Immature natural killer cell (primary cell): ENCODE measurements around the gene SKIC8. TPM values are rescaled to one million over a fixed set of nuclear protein-coding genes. Genes with fewer than 3 reads are reported as not detected.
"Not testable (repeated sequence)": the region's sequence is repeated elsewhere in the genome, so short reads cannot be mapped to it uniquely, and the experiment has no call there.

Experiments used
- DNase-seq, 3 donors: peaks; one replicate each; pipeline ENCODE4 v3.0.0; 2022; ENCODE audit warnings: mixed read lengths in 1 of 3
- H3K27ac Mint-ChIP-seq, 6 donors: one replicate each; pipeline ENCODE4 v1.8.0; 2020; ENCODE audit warnings: mixed read lengths in 6 of 6, mild to moderate bottlenecking in 5 of 6, inconsistent platforms in 4 of 6, moderate library complexity in 3 of 6
- H3K27me3 Mint-ChIP-seq, 3 donors: one replicate each; pipeline ENCODE4 v1.8.0; 2020 to 2021; ENCODE audit warnings: low read depth in 3 of 3, mild to moderate bottlenecking in 3 of 3, mixed read lengths in 3 of 3, moderate library complexity in 3 of 3, inconsistent platforms in 1 of 3
- H3K36me3 Mint-ChIP-seq, 3 donors: one replicate each; pipeline ENCODE4 v1.8.0; 2020; ENCODE audit warnings: mixed read lengths in 3 of 3, inconsistent platforms in 2 of 3, mild to moderate bottlenecking in 2 of 3
- H3K4me1 Mint-ChIP-seq, 2 donors: one replicate each; pipeline ENCODE4 v1.8.0; 2020; ENCODE audit warnings: inconsistent platforms in 2 of 2, mild to moderate bottlenecking in 2 of 2, mixed read lengths in 2 of 2, moderate library complexity in 1 of 2
- H3K4me3 Mint-ChIP-seq, 5 donors: one replicate each; pipeline ENCODE4 v1.8.0; 2020; ENCODE audit warnings: mild to moderate bottlenecking in 5 of 5, mixed read lengths in 5 of 5, inconsistent platforms in 3 of 5, moderate library complexity in 3 of 5
- H3K9me3 Mint-ChIP-seq, 6 donors: one replicate each; pipeline ENCODE4 v1.8.0; 2020; ENCODE audit warnings: mild to moderate bottlenecking in 6 of 6, mixed read lengths in 6 of 6, inconsistent platforms in 4 of 6, moderate library complexity in 3 of 6
- polyA plus RNA-seq, 3 donors: library from polyadenylated mRNA; unstranded; fragments of 300-500 nt; fragmentation: Illumina TruSeq; gene quantifications; one replicate each; pipeline ENCODE4 v1.2.3, GENCODE V29; 2021

Gene SKIC8
- polyA plus RNA-seq, 3 donors from 2014 or later, result 73.4 to 147 (median 105) TPM

GRCh38 chr15:78247911-78248310 lies 51.5 kb downstream of the SKIC8 start:
- Mint-ChIP-seq H3K27ac (no peak overlapping the region), H3K36me3 (no peaks in the 10 kb centered on the region), H3K4me3 (no peak overlapping the region), H3K4me1 (no peaks in the 10 kb centered on the region), H3K9me3 (no peaks in the 10 kb centered on the region), H3K27me3 (peaks cover 0 to 3% (median 2%) of the 10 kb centered on the region in 3 donors)
- DNase-seq, result no peak

GRCh38 chr15:78245976-78246620 lies 53.3 kb downstream of the SKIC8 start:
- not testable (repeated sequence) for DNase-seq, H3K4me1 Mint-ChIP-seq, H3K36me3 Mint-ChIP-seq, H3K9me3 Mint-ChIP-seq, H3K4me3 Mint-ChIP-seq, H3K27me3 Mint-ChIP-seq, H3K27ac Mint-ChIP-seq

- not testable (repeated sequence) for H3K4me3 Mint-ChIP-seq, DNase-seq, H3K9me3 Mint-ChIP-seq, H3K4me1 Mint-ChIP-seq, H3K36me3 Mint-ChIP-seq, H3K27me3 Mint-ChIP-seq, H3K27ac Mint-ChIP-seq
Observed at GRCh38 chr15:78245392-78245791, 54.0 kb downstream of the SKIC8 start.

DNA sequence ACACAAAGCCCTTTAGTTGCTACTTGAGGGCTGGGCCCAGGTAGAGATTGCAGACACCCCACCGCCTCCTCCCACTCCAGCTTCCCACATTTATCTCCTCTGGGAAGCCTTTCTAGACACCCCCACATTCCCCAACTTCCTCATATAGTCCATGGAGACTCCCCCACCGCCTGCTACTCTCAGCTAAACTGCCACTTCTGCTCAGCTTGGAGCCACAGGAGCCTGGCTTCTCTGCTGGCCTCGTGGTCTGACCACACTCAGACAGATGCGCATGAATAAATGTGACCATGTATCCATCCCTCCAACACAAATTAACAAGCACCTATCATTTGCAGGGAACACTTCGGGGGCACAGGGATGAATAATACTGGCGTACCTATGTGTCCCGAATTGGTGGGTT lies 54.5 kb downstream of the SKIC8 start:
- no peaks in the 10 kb centered on the region for H3K9me3 Mint-ChIP-seq
- H3K4me3 Mint-ChIP-seq, result no peak overlapping the region
- H3K36me3 Mint-ChIP-seq, result no peaks in the 10 kb centered on the region
- no peaks in the 10 kb centered on the region for H3K4me1 Mint-ChIP-seq
- DNase-seq, result no peak
- H3K27me3 Mint-ChIP-seq, result peaks cover 0 to 3% (median 0%) of the 10 kb centered on the region in 3 donors
- H3K27ac Mint-ChIP-seq, result no peak overlapping the region

DNA sequence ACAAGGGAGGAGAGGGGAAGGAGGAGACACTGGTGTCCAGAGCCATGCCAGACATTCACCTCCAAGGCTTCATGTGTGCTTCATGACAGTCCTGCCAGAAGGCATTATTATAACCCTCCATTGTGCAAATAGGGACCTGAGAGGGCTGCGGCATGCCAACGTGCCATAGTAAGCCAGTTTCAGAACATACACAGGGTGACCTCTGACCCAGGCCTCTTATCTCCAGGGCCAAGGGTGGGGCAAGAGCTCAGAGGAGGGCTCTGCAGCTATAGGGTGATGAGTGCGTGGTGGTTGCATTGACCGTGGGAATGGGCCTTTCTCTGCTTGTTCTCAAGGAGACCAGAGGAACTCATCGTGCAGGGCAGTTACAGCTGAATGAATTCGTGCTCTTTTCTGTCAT lies 55.3 kb downstream of the SKIC8 start:
- Mint-ChIP-seq H3K4me1 (no peaks in the 10 kb centered on the region), H3K9me3 (no peaks in the 10 kb centered on the region), H3K27ac (no peak overlapping the region), H3K27me3 (peaks cover 0 to 3% (median 1%) of the 10 kb centered on the region in 3 donors), H3K36me3 (no peaks in the 10 kb centered on the region), H3K4me3 (no peak overlapping the region)
- DNase-seq, result no peak

- no peaks in the 10 kb centered on the region for H3K36me3 Mint-ChIP-seq
- DNase-seq, result no peak
- peaks cover 0 to 3% (median 1%) of the 10 kb centered on the region in 3 donors for H3K27me3 Mint-ChIP-seq
- H3K9me3 Mint-ChIP-seq, result no peaks in the 10 kb centered on the region
- H3K4me3 Mint-ChIP-seq, result no peak overlapping the region
- H3K27ac Mint-ChIP-seq, result no peak overlapping the region
- no peaks in the 10 kb centered on the region for H3K4me1 Mint-ChIP-seq
Observed at GRCh38 chr15:78243491-78243941, 55.9 kb downstream of the SKIC8 start.

DNA sequence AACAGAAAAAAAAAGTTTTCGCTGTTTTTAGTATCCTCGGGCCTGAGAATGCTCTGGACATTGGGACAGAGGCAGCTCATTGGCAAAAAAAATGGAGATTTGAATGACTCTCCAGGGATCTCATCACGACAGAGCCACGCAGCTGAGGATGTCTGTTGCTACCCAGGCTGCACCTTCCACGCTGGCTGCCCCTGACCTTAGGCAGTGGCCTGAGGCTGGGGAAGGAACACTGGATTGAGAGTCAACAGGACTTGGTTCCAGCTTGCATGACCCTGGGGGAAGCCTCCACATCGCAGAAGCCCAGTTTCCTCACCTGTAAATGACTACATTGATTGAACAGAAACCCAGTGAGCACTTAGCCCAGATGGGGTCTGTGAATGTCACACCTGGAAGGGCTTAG lies 56.4 kb downstream of the SKIC8 start:
- H3K4me3 Mint-ChIP-seq, result no peak overlapping the region
- H3K4me1 Mint-ChIP-seq, result no peaks in the 10 kb centered on the region
- DNase-seq, result no peak
- no peaks in the 10 kb centered on the region for H3K9me3 Mint-ChIP-seq
- no peak overlapping the region for H3K27ac Mint-ChIP-seq
- H3K36me3 Mint-ChIP-seq, result no peaks in the 10 kb centered on the region
- H3K27me3 Mint-ChIP-seq, result peaks cover 0 to 3% (median 1%) of the 10 kb centered on the region in 3 donors

DNA sequence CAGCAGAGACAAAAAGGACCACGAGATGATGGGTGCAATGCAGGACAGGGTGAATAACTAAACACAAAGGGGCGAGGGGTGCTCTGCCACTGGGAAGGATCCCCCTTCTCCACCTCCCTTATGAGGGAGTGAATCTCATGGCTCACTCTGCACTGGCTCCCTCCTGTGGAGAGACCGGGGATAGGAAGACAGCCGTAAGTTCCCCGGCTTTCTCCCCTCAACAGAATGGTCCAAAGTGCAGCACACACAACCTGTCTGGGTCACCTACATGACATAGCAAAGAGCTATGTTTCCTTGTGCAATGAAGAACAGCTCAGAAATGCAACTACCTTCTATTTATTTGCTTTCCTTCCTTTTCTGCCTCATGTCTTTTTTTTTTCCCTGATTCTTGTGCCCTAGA lies 57.3 kb downstream of the SKIC8 start:
- H3K27me3 Mint-ChIP-seq, result peaks cover 0 to 3% (median 1%) of the 10 kb centered on the region in 3 donors
- DNase-seq, result no peak
- H3K4me1 Mint-ChIP-seq, result no peaks in the 10 kb centered on the region
- no peaks in the 10 kb centered on the region for H3K36me3 Mint-ChIP-seq
- H3K27ac Mint-ChIP-seq, result no peak overlapping the region
- H3K4me3 Mint-ChIP-seq, result no peak overlapping the region
- H3K9me3 Mint-ChIP-seq, result no peaks in the 10 kb centered on the region

DNA sequence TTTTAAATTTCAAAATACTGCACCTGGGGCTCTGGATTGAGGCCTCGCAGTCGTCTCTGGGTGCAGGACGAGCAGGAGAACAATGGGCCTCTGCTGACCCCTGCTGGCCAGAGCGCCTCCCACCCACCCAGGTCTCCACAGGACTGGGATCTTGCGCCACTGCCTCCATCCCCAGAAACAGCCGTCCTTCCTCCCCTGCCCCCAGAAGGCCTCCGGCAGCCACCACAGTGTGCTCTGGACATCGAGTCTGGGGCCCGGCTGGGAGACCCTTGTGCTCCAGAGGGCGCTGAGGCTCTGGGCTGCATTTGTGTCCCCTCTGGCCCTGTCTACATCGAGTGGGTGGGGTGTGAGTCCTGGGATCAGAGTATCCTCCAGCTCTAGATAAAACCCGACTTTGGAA lies 58.4 kb downstream of the SKIC8 start:
- no peak overlapping the region for H3K4me3 Mint-ChIP-seq
- H3K27ac Mint-ChIP-seq, result no peak overlapping the region
- DNase-seq, result peak; percentile 62 to 74 (median 67)
- no peaks in the 10 kb centered on the region for H3K36me3 Mint-ChIP-seq
- H3K27me3 Mint-ChIP-seq, result peaks cover 0 to 3% (median 0%) of the 10 kb centered on the region in 3 donors
- no peaks in the 10 kb centered on the region for H3K9me3 Mint-ChIP-seq
- no peaks in the 10 kb centered on the region for H3K4me1 Mint-ChIP-seq

DNA sequence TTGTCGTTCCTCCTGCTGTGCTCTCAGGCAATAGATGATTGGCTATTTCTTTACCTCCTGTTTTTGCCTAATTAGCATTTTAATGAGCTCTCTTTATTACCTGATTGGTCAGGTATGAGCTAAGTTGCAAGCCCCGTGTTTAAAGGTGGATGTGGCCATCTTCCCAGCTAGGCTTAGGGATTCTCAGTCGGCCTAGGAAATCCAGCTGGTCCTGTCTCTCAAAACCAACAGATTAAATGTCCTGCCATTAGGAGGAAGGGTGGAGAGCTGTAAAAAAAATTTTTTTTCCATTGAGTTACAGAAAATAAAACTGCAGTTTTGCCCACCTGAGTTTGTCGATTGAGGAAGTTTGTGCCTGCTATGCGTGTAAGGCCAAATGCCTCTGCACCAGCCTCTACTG lies 59.6 kb downstream of the SKIC8 start:
- DNase-seq, result no peak
- H3K9me3 Mint-ChIP-seq, result no peaks in the 10 kb centered on the region
- H3K27ac Mint-ChIP-seq, result no peak overlapping the region
- peaks cover 0 to 4% (median 0%) of the 10 kb centered on the region in 3 donors for H3K27me3 Mint-ChIP-seq
- no peak overlapping the region for H3K4me3 Mint-ChIP-seq
- no peaks in the 10 kb centered on the region for H3K4me1 Mint-ChIP-seq
- no peaks in the 10 kb centered on the region for H3K36me3 Mint-ChIP-seq

GRCh38 chr15:78237146-78237545 lies 62.3 kb downstream of the SKIC8 start:
- Mint-ChIP-seq H3K9me3 (no peaks in the 10 kb centered on the region), H3K36me3 (no peaks in the 10 kb centered on the region), H3K27ac (no peak overlapping the region), H3K27me3 (peaks cover 0 to 6% (median 0%) of the 10 kb centered on the region in 3 donors), H3K4me3 (no peak overlapping the region), H3K4me1 (no peaks in the 10 kb centered on the region)
- DNase-seq, result no peak

GRCh38 chr15:78236491-78236890 lies 62.9 kb downstream of the SKIC8 start:
- Mint-ChIP-seq H3K27ac (no peak overlapping the region), H3K4me3 (no peak overlapping the region), H3K9me3 (no peaks in the 10 kb centered on the region), H3K36me3 (no peaks in the 10 kb centered on the region), H3K27me3 (peaks cover 0 to 6% (median 0%) of the 10 kb centered on the region in 3 donors), H3K4me1 (no peaks in the 10 kb centered on the region)
- DNase-seq, result no peak

DNA sequence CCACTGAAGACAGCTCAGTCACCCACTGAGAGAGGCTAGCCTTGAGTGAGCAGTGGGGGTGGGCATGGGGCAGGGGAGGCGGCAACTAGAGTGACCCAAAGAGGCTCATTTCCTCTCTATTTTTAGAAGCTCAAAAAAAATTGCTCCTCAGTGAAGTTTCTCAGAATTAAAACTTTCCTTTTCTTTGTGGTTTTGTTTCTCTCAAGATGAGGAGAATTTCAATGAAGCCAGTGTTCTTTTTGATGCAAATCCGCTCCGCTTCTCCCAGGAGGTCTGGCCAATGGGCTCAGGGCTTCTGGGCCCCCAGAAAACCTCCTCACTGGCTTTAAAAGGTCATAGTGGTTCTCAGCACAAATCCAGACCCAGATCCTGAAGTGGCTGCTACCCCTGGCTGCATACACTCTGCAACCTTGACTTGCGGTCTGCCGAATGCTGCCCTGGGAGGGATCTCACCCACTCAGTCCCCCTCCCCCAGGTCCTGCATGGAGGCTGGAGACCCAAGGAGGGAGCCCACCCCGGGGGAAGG lies 64.8 kb downstream of the SKIC8 start, which contains the start of gene ACSBG1:
ACSBG1 (minus strand) TSS at position 51 of the 526 bp plus-strand sequence. CDS start 64 bp downstream, outside the sequence.
- H3K9me3 Mint-ChIP-seq, result no peaks in the 10 kb centered on the region
- no peak within 1 kb of the TSS for H3K27ac Mint-ChIP-seq
- no peaks in the 10 kb centered on the region for H3K36me3 Mint-ChIP-seq
- H3K27me3 Mint-ChIP-seq, result peaks cover 0 to 6% (median 0%) of the 10 kb centered on the region in 3 donors
- H3K4me1 Mint-ChIP-seq, result no peaks in the 10 kb centered on the region
- peak within 1 kb of the TSS in 1 of 5 donors; percentile 33 for H3K4me3 Mint-ChIP-seq
- no peak for DNase-seq

DNA sequence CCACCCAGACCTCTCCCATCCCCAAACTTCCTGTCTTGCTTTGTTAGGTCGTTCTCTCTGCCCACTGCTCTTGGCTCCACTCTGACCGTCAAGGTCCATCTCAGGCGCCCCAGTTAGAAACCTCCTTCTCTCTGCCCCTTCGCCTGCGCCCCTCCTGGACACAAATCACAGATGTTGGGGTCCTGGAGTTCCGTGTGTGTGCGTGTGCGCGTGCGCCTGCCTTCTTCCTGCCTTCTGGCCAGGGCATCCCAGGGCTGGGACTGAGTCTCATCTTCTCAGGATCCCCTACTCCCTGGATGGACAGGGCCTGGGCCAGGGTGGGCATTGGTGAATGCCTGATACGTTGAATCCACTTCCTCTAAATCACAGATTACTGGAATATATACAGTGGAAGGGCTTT lies 65.9 kb downstream of the SKIC8 start:
- Mint-ChIP-seq H3K9me3 (no peaks in the 10 kb centered on the region), H3K4me1 (no peaks in the 10 kb centered on the region), H3K36me3 (no peaks in the 10 kb centered on the region), H3K4me3 (peak overlapping the region in 1 of 5 donors; percentile 33), H3K27ac (no peak overlapping the region), H3K27me3 (peaks cover 0 to 3% (median 0%) of the 10 kb centered on the region in 3 donors)
- DNase-seq, result no peak
